ENCODE measurements around the gene CRADD. TPM values are rescaled to one million over a fixed set of nuclear protein-coding genes. Genes with fewer than 3 reads are reported as not detected.
"Not testable (repeated sequence)": the region's sequence is repeated elsewhere in the genome, so short reads cannot be mapped to it uniquely, and the experiment has no call there.

CRADD gene
- total RNA-seq, 2 experiments from 2014 or later: 6.0 to 8.7 TPM

- not testable (repeated sequence) for H3K27me3 Mint-ChIP-seq, H3K27ac Mint-ChIP-seq, H3K4me3 Mint-ChIP-seq, DNase-seq, H3K36me3 Mint-ChIP-seq, H3K4me1 Mint-ChIP-seq
- peaks cover 12% of the 10 kb centered on the region for H3K9me3 Mint-ChIP-seq
Measured at GRCh38 chr12:93929081-93929480, 251.9 kb downstream of the CRADD start.

DNA sequence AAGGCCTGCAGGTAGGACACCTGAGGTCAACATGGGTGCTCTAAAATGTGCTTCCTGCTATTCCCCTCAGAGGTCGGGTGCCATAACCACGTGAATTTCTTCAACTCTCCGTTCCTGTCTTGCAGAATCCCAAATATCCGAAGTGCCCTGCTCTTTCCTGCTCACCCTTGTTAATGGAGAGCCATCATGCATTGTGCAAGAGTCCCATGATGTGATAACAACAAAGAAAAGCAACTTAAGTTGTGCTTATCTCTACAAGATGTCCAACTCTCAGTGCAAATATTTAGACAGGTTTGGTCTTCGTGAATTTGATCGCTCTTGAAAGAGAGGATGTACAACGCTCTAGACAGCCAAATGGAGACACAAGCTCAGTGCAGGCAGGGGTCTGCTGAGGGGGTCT lies 260.6 kb downstream of the CRADD start:
- peaks cover 16% of the 10 kb centered on the region for H3K9me3 Mint-ChIP-seq
- DNase-seq: no peak
- no peaks in the 10 kb centered on the region for H3K4me1 Mint-ChIP-seq
- H3K27ac Mint-ChIP-seq: no peak overlapping the region
- H3K36me3 Mint-ChIP-seq: no peaks in the 10 kb centered on the region
- no peaks in the 10 kb centered on the region for H3K27me3 Mint-ChIP-seq
- H3K4me3 Mint-ChIP-seq: no peak overlapping the region

- H3K4me1 Mint-ChIP-seq: no peaks in the 10 kb centered on the region
- H3K36me3 Mint-ChIP-seq: no peaks in the 10 kb centered on the region
- no peak overlapping the region for H3K27ac Mint-ChIP-seq
- no peak for DNase-seq
- no peak overlapping the region for H3K4me3 Mint-ChIP-seq
- H3K27me3 Mint-ChIP-seq: no peaks in the 10 kb centered on the region
- peaks cover 16% of the 10 kb centered on the region for H3K9me3 Mint-ChIP-seq
Measured at GRCh38 chr12:93938317-93938716, 261.1 kb downstream of the CRADD start.

GRCh38 chr12:93938931-93939330 lies 261.8 kb downstream of the CRADD start:
- H3K27ac Mint-ChIP-seq: no peak overlapping the region
- no peaks in the 10 kb centered on the region for H3K27me3 Mint-ChIP-seq
- H3K4me1 Mint-ChIP-seq: no peaks in the 10 kb centered on the region
- H3K36me3 Mint-ChIP-seq: no peaks in the 10 kb centered on the region
- H3K4me3 Mint-ChIP-seq: no peak overlapping the region
- peaks cover 16% of the 10 kb centered on the region for H3K9me3 Mint-ChIP-seq
- DNase-seq: no peak

DNA sequence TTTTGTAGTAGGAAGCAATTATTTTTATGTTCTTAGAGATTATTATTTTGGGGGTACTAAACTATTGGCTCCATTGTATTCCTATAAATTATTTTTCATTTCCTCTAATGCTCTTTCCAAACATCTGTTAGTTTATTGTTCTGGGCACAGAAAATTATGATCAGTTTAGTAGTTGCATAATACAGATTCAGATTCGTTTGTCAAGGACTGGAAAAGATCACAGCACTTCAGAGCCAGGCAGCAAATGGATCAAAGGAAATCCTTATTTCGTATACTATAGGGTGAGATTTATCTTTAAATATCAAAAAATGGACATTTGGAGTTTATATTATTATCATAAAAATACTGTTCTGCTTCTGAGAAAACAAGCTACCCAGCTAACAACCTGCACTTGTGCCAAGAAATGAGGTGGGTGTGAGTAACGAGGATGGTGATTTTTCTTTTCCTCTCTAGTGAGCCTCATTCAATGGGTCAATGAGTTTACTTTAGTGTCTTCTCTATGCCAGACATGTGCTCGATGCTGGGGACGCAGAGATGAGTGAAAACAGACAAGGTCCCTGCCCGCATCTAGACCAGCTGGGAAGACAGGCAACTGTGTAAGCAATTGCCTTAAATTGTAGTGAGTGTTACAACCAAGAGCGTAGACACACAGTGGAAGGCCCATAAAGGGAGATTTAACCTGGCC lies 262.6 kb downstream of the CRADD start:
- no peak overlapping the region for H3K27ac Mint-ChIP-seq
- H3K36me3 Mint-ChIP-seq: no peaks in the 10 kb centered on the region
- H3K9me3 Mint-ChIP-seq: peaks cover 16% of the 10 kb centered on the region
- no peak overlapping the region for H3K4me3 Mint-ChIP-seq
- no peak for DNase-seq
- no peaks in the 10 kb centered on the region for H3K27me3 Mint-ChIP-seq
- H3K4me1 Mint-ChIP-seq: no peaks in the 10 kb centered on the region

- no peaks in the 10 kb centered on the region for H3K36me3 Mint-ChIP-seq
- H3K27me3 Mint-ChIP-seq: no peaks in the 10 kb centered on the region
- H3K4me3 Mint-ChIP-seq: no peak overlapping the region
- H3K9me3 Mint-ChIP-seq: no peaks in the 10 kb centered on the region
- no peak overlapping the region for H3K27ac Mint-ChIP-seq
- no peaks in the 10 kb centered on the region for H3K4me1 Mint-ChIP-seq
- DNase-seq: no peak
Measured at GRCh38 chr12:93943780-93944179, 266.6 kb downstream of the CRADD start.

GRCh38 chr12:93944201-93944600 lies 267.0 kb downstream of the CRADD start:
- H3K36me3 Mint-ChIP-seq: no peaks in the 10 kb centered on the region
- H3K4me1 Mint-ChIP-seq: no peaks in the 10 kb centered on the region
- no peak overlapping the region for H3K4me3 Mint-ChIP-seq
- DNase-seq: no peak
- no peaks in the 10 kb centered on the region for H3K9me3 Mint-ChIP-seq
- H3K27me3 Mint-ChIP-seq: no peaks in the 10 kb centered on the region
- no peak overlapping the region for H3K27ac Mint-ChIP-seq

Other genes with a start within 250 kb of the CRADD start
- 100 to 1,000 TPM; 228 to 235 TPM for gene UBE2N, start 235.4 kb upstream of the CRADD start, total RNA-seq
- 10 to 100 TPM; 92.4 to 93.4 TPM for gene MRPL42, start 209.9 kb upstream of the CRADD start, total RNA-seq
- 10 to 100 TPM; 25.8 to 27.0 TPM for gene SOCS2, start 104.7 kb upstream of the CRADD start, total RNA-seq

Data from activated naive CD8-positive, alpha-beta T cell treated with anti-CD3 and anti-CD28 coated beads for 36 hours (primary cell).